Measurements from ENCODE around the gene SLC38A2.

- no peak for TF ChIP-seq EZH2 (IDR thresholded peaks at IDR 0.05; ENCODE audit: borderline replicate concordance, insufficient read depth, low read depth, low read length, poor library complexity, severe bottlenecking)
- TF ChIP-seq CTCF (IDR thresholded peaks at IDR 0.05) = no peak
Measured at GRCh38 chr12:46402941-46403718, 30.6 kb upstream of the SLC38A2 start.
